HG02588 (cell line): ENCODE results near the gene NIPSNAP3A.

ENCODE experiments used
- ATAC-seq: cut with Tn5 transposase; IDR thresholded peaks from one replicate; pipeline ENCODE4 v1.9.1; 2021; ENCODE audit warnings: mild to moderate bottlenecking, moderate library complexity; ENCODE audit not compliant: unreplicated experiment

NIPSNAP3A gene

GRCh38 chr9:104802906-104803305 lies 55.4 kb downstream of the NIPSNAP3A start:
- no peak for ATAC-seq

GRCh38 chr9:104805441-104805840 lies 58.0 kb downstream of the NIPSNAP3A start:
- ATAC-seq, result no peak

- ATAC-seq, result no peak
Observed at GRCh38 chr9:104808035-104808614, 60.6 kb downstream of the NIPSNAP3A start.
